Gastroesophageal sphincter (tissue), 3 donors: ENCODE measurements around the gene STON2.

ENCODE experiments used
- CTCF ChIP-seq, 4 experiments: fragments of 200-600 bp in 2 of 4; fragments of 450-650 bp in 2 of 4; sonication (generic) in 1 of 4; IDR thresholded peaks; one replicate each; pipeline ENCODE4 v1.5.1; 2017 to 2019; ENCODE audit warnings: antibody characterized with exemption in 4 of 4, mild to moderate bottlenecking in 2 of 4, moderate library complexity in 2 of 4
- POLR2AphosphoS5 ChIP-seq: sonication (generic); formaldehyde crosslinking; IDR thresholded peaks from one replicate; pipeline ENCODE4 v1.6.1; 2017; ENCODE audit warnings: antibody characterized with exemption

- no peak for TF ChIP-seq CTCF (IDR thresholded peaks at IDR 0.05)
- TF ChIP-seq POLR2AphosphoS5: no peak
Observed at GRCh38 chr14:81385419-81385818, 14.7 kb downstream of the STON2 start.
